NCI-H82 treated with DMSO at 0.1 percent for 48 hours (cell line): ENCODE measurements around the gene GRIN2A.
A peak's percentile ranks its signal among the peaks of the same experiment; 100 is the strongest.

Experiments used
- DNase-seq: peaks from one replicate; lab custom pipeline; 2025; ENCODE audit not compliant: unreplicated experiment; lab: John Stamatoyannopoulos, UW

Gene GRIN2A

GRCh38 chr16:10088380-10088793 is 93.8 kb downstream of the GRIN2A start:
- no peak for DNase-seq

DNA sequence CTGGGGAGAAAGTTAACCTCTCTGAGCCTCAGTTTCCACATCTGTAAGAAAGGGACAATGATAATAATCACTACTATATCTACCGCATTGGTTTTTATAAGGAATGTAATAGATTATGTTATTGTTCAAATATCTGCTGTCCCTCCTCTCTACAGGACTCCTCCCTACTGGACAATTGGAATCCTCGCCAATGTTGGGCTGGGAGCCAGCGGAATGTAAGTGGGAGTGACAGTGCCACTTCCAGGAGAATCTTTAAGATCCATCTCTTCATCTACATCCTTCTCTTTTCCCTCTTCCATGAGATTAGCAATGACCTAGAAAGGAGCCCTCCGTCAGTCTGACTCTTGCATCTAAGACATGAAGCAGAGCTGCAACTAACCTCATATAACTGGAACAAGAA is 95.1 kb downstream of the GRIN2A start:
- DNase-seq: no peak

DNA sequence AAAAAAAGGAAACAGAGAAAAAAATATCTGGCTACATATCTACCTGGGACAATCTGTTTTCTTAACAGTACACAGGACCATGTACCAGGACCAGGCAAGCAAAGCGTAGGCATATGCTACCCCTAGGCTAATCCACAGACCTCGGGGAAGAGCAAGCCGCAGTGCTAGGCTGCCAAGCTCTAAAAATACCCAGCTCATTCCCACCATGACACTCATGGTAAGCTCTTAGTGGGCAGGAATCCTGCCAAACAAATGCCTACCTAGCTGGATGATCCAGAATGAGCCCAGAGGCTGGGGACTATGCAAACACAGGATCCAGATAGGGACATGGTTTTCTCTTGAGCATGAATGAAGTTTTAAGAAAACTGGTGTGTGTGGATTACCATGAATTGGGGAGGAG is 95.6 kb downstream of the GRIN2A start:
- no peak for DNase-seq

GRCh38 chr16:10085078-10085798 is 97.0 kb downstream of the GRIN2A start:
- no peak for DNase-seq

DNA sequence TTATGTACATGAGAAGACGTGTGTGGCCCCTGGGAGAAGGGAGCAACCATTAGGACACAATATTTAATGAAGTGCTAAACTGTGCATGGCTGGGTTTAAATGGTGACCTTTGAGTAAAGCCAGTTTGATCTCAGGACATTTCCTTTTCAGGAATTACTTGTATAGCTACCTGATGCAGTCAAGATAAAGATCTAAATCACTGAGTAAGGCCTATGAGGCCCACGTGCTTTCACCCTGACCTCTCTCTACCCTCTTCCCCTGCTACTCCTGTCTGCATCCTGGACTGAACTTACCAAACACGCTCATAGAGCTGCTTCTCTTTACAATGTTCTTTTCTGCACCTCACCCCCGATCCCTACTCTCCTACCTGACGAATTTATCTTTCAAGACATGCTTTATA is 98.9 kb downstream of the GRIN2A start:
- DNase-seq: no peak

GRCh38 chr16:10081201-10081940 is 100.9 kb downstream of the GRIN2A start:
- no peak for DNase-seq

DNA sequence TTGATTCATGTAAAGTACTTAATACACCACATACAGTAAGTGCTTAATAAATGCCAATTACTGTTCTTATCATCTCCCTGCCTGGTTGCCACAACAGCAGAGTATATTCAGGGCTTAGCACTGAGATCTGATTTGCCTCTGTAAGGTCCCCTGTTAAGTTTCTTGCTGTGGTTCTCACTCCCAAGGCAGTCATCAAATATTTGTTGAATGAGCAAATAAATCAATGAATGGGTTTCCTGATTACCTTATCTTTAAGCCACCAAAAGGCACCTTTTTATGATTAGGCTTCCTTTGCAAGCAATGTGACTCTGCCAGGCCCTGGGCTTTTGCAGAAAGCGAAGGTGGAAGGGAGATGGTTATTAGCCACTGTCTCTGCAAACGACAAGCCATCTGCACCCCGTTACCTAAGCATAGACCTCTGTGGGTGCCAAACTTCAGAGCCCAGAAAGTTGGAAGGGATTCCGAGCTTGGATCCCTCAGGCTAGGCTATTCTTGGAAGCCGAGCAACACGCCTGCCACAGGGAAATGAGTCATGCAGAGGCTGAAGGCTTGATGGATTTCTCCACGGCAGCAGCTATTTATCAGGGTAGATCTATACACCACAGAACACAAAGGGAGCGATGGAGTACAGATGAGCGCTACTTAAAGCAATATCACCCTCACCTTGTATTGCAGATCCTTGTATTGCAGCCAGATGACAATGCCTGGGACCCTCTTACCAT is 102.0 kb downstream of the GRIN2A start:
- no peak for DNase-seq

- no peak for DNase-seq
These were observed 103.7 kb downstream of the GRIN2A start for GRCh38 chr16:10078541-10078949.

DNA sequence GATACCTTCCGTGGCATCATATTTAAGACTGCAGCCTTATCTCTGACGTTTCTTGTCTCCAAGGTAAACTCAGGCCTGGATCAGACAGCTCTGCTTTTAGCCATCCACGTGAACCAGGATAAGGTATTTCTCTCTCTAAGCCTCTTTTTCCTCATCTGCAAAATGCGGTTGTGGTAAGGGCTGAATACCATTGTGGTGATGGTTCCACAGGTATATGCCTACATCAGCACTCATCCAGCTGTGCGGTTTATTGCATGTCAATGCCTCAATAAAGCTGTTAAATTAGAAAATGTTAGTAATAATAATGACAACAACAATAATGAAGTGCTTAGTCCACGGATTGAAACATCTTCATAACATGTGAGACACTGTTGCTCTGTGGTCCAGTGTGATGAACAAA is 104.4 kb downstream of the GRIN2A start:
- no peak for DNase-seq

DNA sequence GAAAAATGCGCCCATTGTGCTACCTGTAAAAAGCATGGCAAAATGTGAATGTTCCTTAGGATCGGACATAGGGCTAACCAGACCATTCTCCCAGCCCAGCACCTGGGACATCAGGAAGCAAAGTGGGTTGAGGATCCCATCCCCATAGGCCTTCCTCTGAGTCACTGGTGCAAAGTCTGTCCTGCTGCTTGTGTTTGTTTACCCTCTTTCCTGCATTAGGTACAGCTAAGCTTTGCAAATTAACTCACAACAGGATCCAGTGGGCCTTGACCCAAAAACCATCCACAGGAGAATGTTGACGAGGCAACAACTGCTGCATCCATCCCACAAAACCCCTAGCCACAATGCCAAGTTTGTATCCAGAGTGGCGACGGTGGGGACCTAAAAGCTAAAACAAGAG is 106.2 kb downstream of the GRIN2A start:
- no peak for DNase-seq

GRCh38 chr16:10070591-10070990 is 111.6 kb downstream of the GRIN2A start:
- DNase-seq: peak; percentile 22

DNA sequence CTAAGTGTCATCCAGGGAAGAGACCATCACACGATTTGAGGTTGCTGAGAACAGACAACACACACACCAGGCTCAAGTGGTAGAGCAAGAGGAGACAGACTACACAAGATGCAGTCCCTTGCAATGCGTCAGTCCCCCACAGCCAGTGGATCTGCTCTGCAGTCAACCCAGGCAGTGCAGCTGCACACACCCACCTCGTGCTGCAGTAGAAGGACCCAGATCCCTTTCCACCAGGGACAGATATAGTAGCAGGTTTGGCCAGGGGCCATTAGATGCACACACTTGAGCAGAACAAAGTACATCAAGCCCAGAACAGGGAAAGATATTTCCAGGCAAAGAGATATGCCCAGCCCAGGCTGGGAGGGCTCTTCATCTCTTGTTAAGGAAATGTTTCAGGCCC is 112.9 kb downstream of the GRIN2A start:
- no peak for DNase-seq

DNA sequence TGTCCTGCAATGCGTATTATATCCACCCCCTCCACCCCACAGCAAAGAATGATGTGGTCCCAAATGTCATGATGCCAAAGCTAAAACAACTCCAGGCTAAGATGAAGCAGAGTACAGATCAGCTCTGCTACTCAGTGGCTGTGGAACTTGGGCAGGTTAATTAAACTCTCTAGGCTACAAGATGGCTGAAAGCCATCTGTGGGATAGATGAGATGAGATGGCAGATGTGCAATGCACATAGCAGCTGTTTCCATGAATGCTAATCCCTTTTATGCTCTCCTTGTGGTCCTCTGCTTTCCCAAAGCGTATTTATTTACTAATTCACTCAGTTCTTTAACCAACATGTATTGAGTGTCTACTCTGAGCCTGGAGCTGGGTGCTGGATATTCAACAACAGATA is 114.4 kb downstream of the GRIN2A start:
- peak; percentile 90 for DNase-seq

DNA sequence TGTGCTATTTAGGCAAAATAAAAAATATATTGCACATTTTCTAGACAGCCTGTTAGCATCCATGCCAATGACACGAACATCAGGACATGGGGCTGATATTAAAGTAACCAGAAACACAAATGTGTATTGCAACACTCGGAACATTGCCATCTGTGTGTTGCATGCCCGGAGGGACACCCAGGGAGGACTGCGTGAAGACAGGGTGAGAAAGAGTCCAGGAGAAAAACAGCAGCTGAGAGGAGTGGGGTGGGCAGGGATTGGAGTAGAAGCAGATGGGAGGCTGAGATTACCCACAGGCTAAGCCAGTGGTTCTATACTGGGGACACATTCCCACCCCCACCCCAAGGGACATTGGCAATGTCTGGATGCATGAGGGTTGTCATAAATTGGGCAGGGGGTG is 114.8 kb downstream of the GRIN2A start:
- DNase-seq: peak; percentile 84

- no peak for DNase-seq
These were observed 117.2 kb downstream of the GRIN2A start for GRCh38 chr16:10065019-10065418.

DNA sequence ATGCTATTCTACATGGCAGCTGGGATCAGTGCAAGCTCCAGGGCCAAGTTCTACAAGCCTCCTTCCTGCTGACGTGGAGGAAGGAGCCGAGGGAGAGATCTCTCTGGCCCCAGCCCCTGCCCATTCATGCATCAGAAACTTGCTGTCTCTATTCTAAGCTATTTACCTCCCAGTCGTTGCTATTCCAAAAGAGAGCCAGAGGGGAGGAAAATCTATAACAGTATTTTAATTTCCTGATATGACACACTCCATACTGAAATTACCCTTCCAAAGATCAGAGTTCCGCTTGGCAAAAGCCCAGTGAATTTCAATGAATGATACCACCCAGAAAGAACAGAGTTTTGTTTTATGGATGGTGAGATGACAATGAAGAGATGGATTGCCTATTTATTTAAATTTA is 133.4 kb downstream of the GRIN2A start:
- DNase-seq: no peak

DNA sequence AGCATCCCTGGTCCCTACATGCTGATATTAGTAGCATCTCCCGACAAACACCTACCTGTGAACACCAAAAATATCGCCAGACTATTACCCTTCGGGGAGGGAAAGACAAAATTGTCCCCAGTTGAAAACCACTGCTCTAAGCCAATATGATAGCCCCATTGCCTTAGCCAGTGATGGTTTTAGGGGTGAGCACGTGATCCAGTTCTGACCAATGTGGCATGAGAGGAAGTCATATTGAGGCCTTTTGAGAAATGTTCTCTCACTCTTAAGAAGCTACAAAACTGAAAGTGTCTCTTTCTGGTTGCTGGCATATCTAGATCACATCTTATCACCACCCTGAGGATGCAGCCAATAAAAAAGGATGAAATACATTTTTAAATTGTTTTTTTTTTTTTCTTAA is 136.3 kb downstream of the GRIN2A start:
- DNase-seq: no peak

DNA sequence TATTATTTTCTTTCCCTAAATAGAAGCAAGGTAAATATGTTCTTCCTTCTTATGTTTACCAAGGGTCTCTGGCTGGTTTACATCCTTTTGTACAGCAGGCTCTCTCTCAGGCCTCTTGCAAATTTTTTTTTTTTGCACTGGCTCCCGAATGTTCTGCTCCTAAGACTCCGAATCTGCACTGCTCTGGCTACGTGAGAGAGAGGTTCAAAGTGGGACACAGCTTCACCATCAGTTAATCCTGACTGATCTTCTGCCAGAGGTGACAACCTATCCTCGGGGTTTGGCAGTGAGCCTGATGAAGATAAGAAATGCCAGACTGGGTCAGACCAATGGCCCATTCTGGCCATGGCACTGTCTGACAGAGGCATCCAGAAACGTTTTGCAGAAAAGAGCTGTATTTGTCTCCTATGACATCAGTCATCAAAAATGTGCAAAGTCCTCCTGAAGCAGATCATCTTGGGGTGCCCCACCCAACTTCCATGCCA is 136.9 kb downstream of the GRIN2A start:
- DNase-seq: no peak

GRCh38 chr16:10040136-10041080 is 141.8 kb downstream of the GRIN2A start:
- no peak for DNase-seq

DNA sequence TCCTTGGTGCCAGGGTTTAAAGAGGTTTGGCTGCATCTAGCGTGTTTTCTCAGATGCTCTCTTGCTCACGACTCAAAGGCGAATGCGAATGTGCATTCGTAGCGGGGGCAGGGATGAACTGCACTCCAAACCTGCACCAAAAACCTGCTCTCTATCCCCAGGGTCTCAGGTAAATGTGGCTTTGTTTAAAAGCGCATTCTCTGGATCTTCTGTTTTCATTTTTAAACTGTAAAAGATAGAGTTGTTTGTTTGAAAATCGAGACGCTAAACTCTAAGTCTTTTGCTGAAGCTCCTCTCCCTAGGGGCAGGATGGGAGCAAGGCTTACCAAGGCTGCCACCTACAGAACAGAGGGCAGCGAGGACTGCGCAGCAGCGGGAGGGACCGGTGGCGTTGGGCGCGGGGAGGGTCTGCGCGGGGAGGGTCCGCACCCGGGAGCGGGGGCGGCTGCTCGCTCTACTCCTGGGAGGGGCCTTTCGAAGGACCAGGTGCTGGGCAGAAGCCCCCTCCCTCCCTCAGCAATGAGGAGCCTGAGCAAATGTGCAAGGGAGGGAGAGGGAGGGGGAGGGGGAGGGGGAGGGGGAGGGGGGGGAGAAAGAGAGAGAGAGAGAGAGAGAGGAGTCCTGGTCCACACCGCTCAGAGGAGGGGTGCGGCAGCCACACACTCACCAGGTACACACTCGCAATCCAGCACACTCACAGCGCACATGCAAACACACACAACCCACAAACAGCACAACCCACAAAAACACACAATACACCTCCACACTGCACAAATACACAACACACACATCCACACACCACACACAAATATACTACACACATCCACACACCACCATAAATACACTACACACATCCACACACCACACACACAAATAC is 142.8 kb downstream of the GRIN2A start:
- DNase-seq: peak; percentile 69
